KOPT-K1 (cell line): Measurements from ENCODE around the gene RAB12.
"Not testable (repeated sequence)": the region's sequence is repeated elsewhere in the genome, so short reads cannot be mapped to it uniquely, and the experiment has no call there.

Source experiments
- H3K27ac ChIP-seq: fragments of 200-600 bp; sonication (generic); 2 replicates; pipeline ENCODE4 v1.5.1; 2016; ENCODE audit warnings: antibody characterized with exemption, mild to moderate bottlenecking, low read depth, low read length; ENCODE audit not compliant: poor library complexity, severe bottlenecking
- H3K36me3 ChIP-seq: fragments of 200-600 bp; sonication (generic); 2 replicates; pipeline ENCODE4 v1.5.1; 2017; ENCODE audit warnings: antibody characterized with exemption, mild to moderate bottlenecking, low read length, moderate library complexity; ENCODE audit not compliant: insufficient read depth
- H3K9me3 ChIP-seq: fragments of 200-600 bp; sonication (generic); 2 replicates; pipeline ENCODE4 v1.5.1; 2017; ENCODE audit warnings: antibody characterized with exemption, low read length, mild to moderate bottlenecking; ENCODE audit not compliant: insufficient read depth, poor library complexity, severe bottlenecking

Gene RAB12

DNA sequence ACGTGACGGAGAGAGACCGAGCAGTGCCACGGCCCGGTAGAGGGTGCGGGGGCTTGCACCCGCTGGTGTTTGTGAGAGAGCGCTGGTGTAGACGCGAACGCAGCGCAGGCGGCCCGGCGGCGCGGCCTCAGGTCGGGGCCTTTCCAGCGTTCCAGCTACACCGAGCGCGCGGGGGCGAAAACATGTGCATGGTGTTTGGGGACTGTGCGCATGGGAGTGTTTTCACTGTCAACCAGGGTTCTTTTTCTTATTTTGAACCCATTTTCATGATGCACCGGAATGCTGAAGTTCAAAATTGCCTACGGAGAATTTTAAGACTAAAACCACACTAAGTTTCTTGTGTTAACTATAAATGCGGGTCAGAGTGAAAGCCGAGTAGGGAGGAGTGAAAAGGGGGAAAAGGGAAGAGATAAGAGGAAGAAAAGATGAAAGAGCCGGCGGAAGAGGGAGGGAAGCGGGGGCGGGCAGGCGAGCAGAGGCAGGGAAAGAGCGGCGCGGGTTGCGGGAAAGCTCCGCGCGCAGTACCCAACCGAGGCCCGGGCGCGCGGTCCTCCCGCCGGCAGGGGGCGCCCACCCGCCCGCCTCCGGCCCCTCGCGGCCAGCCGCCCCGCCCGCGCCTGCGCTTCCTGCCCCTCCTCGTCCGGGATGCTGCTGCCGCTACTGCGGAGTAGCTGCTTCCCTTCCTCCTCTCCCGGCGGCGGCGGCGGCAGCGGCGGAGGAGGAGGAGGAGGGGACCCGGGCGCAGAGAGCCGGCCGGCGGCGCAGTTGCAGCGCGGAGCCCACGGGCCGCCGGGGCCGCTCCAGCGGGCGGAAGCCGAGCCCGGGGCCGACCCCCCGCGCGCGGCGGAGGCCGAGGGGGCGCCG, at the start of gene RAB12:
Gene RAB12, plus strand, starts transcription at position 643 of the 864 bp plus-strand sequence. Its CDS starts 3 bp downstream, at position 646.
- Histone ChIP-seq H3K9me3 (no peaks in the 10 kb centered on the region), H3K36me3 (peaks cover 26% of the 10 kb centered on the region), H3K27ac (peak within 1 kb of the TSS; percentile 69)

GRCh38 chr18:8559612-8560186, 49.5 kb upstream of the RAB12 start:
- H3K27ac ChIP-seq: no peak overlapping the region
- no peaks in the 10 kb centered on the region for H3K36me3 ChIP-seq
- H3K9me3 ChIP-seq: no peaks in the 10 kb centered on the region

DNA sequence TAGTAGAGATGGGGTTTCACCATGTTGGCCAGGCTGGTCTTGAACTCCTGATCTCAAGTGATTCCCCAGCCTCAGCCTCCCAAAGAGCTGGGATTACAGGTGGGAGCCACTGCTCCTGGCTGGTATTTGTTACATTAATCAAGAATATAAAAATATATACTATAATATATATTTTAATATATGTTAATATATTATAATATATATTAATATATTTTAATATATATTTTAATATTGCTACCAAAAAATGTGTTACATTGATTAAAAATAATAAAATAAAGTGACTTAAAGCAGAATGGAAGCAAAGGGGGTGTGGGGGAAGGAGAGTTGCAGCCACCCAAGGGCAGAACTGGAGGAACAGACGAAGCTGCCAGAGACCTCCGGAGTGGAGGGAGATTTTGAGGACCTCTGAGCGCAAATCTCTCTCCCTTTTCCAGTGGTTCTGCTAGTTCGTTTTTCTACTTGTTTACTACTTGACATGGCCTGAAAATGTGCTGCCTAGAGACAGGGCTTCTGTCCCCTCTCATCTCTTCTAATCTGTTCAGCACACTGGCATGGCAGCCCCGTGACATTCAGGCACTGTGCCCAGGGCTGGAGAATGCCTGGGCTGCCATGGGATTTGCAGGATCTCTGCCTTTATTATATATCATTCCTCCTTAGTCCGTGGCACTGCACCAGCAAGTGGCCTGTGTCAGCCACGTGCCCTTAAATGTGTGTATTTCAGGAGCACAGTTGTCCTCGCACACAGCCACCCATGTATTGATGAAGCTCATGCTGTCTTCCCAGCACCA, 47.9 kb upstream of the RAB12 start:
- H3K27ac ChIP-seq: no peak overlapping the region
- no peaks in the 10 kb centered on the region for H3K9me3 ChIP-seq
- H3K36me3 ChIP-seq: no peaks in the 10 kb centered on the region

- no peaks in the 10 kb centered on the region for H3K9me3 ChIP-seq
- no peak overlapping the region for H3K27ac ChIP-seq
- H3K36me3 ChIP-seq: no peaks in the 10 kb centered on the region
Observed at GRCh38 chr18:8562070-8562469, 47.2 kb upstream of the RAB12 start.

DNA sequence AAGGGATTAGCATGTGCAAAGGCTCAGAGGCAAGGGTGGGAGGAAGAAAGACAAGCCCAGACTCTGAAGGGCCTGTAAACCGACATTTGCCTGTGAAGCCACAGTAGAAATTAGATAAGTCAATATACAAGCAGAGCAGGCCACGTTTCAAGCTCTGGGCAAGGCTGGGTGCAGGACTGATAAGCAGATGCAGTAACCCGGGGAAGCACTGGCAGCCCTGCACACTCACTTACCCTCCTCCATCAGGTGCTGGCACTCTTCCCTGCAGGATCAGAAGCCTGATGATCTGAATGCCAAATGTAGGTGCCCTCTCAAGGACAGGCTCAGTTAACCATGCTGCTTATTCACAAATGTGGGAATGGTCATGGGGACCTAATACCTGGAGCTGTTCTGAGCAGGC, 46.3 kb upstream of the RAB12 start:
- H3K9me3 ChIP-seq: no peaks in the 10 kb centered on the region
- no peak overlapping the region for H3K27ac ChIP-seq
- no peaks in the 10 kb centered on the region for H3K36me3 ChIP-seq

GRCh38 chr18:8571399-8571798, 37.8 kb upstream of the RAB12 start:
- Histone ChIP-seq H3K9me3 (no peaks in the 10 kb centered on the region), H3K36me3 (no peaks in the 10 kb centered on the region), H3K27ac (no peak overlapping the region)

DNA sequence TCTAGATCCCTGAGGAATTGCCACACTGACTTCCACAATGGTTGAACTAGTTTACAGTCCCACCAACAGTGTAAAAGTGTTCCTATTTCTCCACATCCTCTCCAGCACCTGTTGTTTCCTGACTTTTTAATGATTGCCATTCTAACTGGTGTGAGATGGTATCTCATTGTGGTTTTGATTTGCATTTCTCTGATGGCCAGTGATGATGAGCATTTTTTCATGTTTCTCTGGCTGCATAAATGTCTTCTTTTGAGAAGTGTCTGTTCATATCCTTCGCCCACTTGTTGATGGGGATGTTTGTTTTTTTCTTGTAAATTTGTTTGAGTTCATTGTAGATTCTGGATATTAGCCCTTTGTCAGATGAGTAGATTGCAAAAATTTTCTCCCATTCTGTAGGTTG, 35.5 kb upstream of the RAB12 start:
- not testable (repeated sequence) for H3K9me3 ChIP-seq, H3K36me3 ChIP-seq, H3K27ac ChIP-seq

DNA sequence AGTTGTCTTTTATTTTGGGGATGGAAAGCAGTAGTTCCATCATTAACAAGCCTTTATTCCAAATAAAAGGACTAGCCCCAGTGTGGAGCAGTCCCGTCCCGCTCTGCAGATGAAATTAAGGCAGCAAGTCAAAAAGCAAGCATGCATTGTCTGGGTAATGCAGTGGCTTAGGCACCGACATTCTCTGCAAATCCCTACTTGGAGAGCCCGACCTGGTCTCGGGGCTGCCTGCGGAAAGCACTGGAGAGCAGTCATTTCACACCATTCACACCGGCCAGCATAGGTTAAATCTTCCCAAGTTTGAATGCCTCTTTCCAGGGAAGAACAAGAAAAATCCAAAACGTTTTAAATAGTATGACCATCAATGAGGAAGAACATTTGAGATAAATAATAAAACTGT, 24.4 kb upstream of the RAB12 start:
- no peaks in the 10 kb centered on the region for H3K36me3 ChIP-seq
- peaks cover 3% of the 10 kb centered on the region for H3K9me3 ChIP-seq
- no peak overlapping the region for H3K27ac ChIP-seq

- H3K36me3 ChIP-seq: no peaks in the 10 kb centered on the region
- H3K9me3 ChIP-seq: peaks cover 6% of the 10 kb centered on the region
- H3K27ac ChIP-seq: no peak overlapping the region
Observed at GRCh38 chr18:8586941-8587340, 22.3 kb upstream of the RAB12 start.

GRCh38 chr18:8595445-8595844, 13.8 kb upstream of the RAB12 start:
- Histone ChIP-seq H3K27ac (no peak overlapping the region), H3K36me3 (no peaks in the 10 kb centered on the region), H3K9me3 (no peaks in the 10 kb centered on the region)

DNA sequence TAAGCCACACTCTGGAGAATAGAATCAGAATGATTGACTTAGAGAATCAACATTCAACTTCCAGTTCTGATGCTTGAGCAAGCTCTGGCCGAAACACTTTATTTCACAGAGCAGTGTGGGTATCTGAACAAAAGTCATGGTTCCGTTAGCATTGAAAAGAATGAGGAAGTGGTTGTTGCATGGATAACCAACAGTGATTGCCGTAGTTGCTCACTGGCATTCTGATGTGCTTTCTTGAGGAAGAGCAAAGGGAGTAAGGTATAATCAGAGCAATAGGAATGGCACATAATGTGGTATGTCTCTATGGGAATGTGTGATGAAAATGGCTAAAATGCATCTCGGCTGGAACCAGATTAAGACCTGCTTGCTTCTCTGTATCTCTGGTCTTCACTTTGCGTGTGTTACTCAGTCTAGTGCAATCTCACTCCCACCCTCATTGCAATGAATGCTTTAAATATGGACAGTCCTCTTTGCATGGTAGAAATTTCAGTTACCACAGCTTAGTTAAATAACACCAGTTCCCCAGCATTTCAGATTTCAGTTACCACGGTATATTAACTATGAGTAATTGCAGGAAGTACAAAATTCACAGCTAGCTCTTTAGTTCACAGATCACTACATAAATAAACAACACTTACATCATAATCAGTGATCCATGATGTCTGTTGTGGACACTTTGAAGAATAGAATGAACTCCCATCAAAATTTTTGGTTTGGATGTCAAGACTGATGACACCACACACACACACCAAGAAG, 7.8 kb upstream of the RAB12 start:
- Histone ChIP-seq H3K27ac (no peak overlapping the region), H3K36me3 (no peaks in the 10 kb centered on the region), H3K9me3 (no peaks in the 10 kb centered on the region)

- Histone ChIP-seq H3K9me3 (no peaks in the 10 kb centered on the region), H3K27ac (no peak overlapping the region), H3K36me3 (no peaks in the 10 kb centered on the region)
Observed at GRCh38 chr18:8602040-8602439, 7.2 kb upstream of the RAB12 start.

GRCh38 chr18:8602557-8602956, 6.7 kb upstream of the RAB12 start:
- H3K27ac ChIP-seq: no peak overlapping the region
- H3K36me3 ChIP-seq: no peaks in the 10 kb centered on the region
- no peaks in the 10 kb centered on the region for H3K9me3 ChIP-seq

- H3K27ac ChIP-seq: no peak overlapping the region
- no peaks in the 10 kb centered on the region for H3K9me3 ChIP-seq
- no peaks in the 10 kb centered on the region for H3K36me3 ChIP-seq
Observed at GRCh38 chr18:8603663-8604520, 5.3 kb upstream of the RAB12 start.
